OCI-M2 (cell line): ENCODE data around the gene DCUN1D3.
"Not testable (repeated sequence)": the region's sequence is repeated elsewhere in the genome, so short reads cannot be mapped to it uniquely, and the experiment has no call there.

Experiments used
- DNase-seq: peaks from one replicate; lab custom pipeline; 2025; ENCODE audit not compliant: unreplicated experiment; lab: John Stamatoyannopoulos, UW

The DCUN1D3 gene

GRCh38 chr16:20866145-20866772 is 33.9 kb downstream of the DCUN1D3 start:
- DNase-seq = no peak

GRCh38 chr16:20865420-20866131 is 34.6 kb downstream of the DCUN1D3 start:
- no peak for DNase-seq

GRCh38 chr16:20864376-20864775 is 35.8 kb downstream of the DCUN1D3 start:
- DNase-seq = not testable (repeated sequence)

- no peak for DNase-seq
These were observed 37.8 kb downstream of the DCUN1D3 start for GRCh38 chr16:20862162-20862960.

- not testable (repeated sequence) for DNase-seq
These were observed 39.2 kb downstream of the DCUN1D3 start for GRCh38 chr16:20860995-20861394.

GRCh38 chr16:20860361-20860760 is 39.8 kb downstream of the DCUN1D3 start:
- DNase-seq = no peak

GRCh38 chr16:20859699-20860098 is 40.5 kb downstream of the DCUN1D3 start:
- no peak for DNase-seq

GRCh38 chr16:20859229-20859628 is 40.9 kb downstream of the DCUN1D3 start:
- DNase-seq = no peak

- DNase-seq = no peak
These were observed 42.9 kb downstream of the DCUN1D3 start for GRCh38 chr16:20857281-20857680.

DNA sequence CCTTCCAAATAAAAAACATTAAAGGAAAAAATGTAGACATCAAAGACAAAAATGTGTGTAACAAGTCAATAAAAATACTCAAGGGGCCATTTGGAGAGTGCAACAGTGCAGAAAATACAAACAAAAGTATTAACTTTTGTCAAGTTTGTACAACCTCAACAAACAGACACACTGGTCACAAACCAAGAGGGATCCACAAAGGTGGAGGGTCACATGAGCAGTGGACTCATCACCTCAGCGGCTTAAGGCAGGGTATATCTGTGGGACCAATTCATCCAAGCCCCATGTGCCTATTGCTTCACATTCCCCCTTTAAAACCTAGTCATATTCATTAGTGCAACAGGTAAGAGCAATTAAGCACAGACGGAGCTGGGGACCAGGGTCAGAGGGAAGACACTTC is 45.2 kb downstream of the DCUN1D3 start:
- DNase-seq = no peak

DNA sequence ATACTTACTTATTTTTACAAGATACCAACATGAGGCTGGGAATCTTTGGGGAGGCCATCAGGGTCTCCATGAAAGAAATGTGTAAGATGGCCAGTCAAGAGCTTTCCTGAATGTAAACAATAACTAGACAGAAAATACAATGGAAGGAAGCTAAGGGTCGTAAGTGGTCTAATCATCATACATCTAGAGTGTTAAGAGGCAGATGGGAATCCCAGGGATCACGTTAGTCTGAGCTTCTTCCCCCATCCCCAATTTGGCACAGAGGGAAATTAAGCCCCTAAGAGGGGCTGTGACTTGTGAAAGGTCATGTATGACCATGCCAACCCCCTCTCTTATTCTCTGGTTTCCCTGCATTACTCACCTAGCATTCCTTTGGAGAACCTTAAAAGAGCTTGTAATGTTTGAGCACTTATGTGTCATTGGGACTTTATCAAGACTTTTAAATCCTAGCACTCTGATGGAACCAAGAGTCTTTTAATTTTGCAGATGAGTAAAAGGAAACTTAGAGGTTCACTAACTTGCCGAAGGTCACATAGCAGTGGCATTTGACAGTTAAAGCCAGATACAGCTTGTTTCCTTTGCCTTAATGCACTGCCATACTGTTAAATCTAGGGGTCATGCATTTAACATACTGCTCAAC is 46.1 kb downstream of the DCUN1D3 start:
- no peak for DNase-seq

DNA sequence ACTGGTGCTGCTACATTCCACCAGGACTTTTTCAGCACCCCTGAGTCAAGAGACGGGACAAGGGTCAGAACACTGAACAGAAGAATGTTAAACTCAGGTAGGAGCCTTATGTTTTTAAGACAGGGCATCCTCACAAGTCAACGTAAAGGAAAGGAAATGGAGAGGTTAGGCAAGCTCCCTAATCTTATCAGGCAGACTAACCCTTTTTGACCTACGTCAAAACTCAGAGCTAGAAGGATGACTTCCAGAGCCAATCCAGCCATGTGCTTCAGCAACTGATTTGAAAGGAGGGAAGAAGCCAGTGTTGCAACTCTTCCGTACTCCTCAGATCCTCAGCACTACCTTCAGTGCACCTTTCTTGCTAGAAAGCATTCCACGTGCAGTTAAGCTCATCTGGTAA is 47.0 kb downstream of the DCUN1D3 start:
- no peak for DNase-seq

DNA sequence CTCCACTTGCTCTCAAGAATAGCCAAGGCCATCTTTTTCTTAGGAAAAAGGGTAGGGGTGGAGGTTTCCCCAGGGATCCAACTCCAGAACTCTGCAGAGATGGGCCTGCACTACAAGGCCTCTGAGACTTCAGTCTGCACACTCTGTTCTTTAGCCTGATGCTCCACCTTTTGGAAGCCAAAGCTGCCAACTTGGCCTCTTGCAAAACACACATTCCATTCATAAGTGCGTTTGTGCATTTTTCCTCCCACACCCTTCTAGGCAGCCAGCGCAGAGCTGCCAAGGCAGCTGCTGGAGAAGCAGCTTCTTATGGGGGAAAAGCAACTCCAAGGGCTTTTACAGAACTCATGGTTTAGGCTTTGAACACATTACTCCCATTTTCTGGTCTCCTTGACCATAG is 48.6 kb downstream of the DCUN1D3 start:
- DNase-seq = no peak

- no peak for DNase-seq
These were observed 49.2 kb downstream of the DCUN1D3 start for GRCh38 chr16:20850981-20851380.

DNA sequence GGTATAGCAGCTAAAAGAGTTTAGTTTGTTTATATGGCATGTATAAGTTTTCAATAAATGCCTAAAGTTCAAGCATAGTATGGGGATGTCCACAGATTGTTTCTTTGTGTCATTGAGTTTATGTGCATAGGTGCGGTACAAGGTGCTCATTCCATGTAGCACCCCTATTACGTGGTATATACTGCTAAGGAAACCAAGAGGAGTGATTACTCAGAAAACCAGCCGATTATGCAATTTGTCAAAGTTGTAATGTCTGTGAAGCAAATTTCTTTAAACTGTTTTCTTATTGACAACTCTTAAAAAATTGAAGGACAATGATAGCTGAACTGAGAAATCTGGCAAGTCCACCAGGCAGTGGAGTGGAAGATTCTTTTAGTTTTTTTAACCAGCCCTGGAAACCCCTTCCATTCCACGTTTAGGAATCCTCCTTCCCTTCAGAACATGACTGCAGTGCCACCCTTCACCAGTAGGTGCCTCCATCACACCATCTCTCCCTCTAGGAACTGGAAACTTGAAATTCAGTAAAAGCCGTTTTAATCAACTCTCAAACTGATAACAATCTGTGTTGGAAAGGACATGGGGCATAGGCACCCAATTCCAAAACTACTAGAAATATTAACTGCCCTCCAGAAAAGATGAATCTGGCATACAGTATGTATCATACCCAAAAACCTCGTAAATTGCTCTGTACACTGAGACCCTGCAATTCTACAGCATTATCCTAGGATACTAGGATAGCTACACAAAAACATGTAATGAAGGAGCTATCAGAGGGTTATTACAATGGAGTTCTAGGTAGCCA is 50.4 kb downstream of the DCUN1D3 start:
- no peak for DNase-seq

GRCh38 chr16:20847550-20847949 is 52.6 kb downstream of the DCUN1D3 start:
- DNase-seq = no peak

- DNase-seq = no peak
These were observed 53.6 kb downstream of the DCUN1D3 start for GRCh38 chr16:20846551-20846950.

DNA sequence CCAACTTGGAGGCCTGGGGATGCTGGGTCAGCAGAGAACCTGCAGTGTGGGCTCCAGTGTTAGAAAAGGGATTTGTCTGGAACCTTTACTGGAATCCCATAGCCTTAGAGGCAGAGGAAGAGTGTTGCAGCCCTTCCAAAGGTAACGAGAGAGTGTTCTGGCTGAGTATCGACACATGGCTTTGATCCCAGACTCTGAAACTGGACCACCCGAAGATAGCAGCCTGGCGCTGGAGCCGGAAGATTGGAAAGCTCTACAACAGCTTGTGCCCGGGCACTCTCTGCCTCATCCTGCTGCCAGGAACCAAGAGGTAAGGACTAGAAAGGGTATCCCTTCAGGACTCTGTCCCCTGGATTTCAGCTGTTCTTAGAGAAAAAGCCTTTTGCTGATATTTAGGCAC is 54.1 kb downstream of the DCUN1D3 start:
- no peak for DNase-seq

DNA sequence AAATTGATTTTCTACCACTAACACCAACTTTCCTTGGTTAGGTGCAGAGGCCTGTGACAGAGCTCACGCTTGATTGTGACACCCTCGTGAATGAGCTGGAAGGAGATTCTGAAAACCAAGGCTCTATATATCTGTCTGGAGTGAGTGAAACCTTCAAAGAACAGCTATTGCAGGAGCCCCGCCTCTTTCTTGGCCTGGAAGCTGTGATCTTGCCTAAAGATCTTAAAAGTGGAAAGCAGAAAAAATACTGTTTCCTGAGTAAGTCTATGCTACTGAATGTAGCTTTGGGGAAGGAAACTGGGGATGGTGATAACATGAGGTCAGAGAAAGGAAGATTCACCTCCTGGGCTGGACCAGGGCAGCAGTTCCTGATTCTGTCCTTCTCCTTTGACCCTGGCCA is 55.6 kb downstream of the DCUN1D3 start:
- no peak for DNase-seq

GRCh38 chr16:20844054-20844453 is 56.1 kb downstream of the DCUN1D3 start:
- no peak for DNase-seq

GRCh38 chr16:20839504-20839903 is 60.7 kb downstream of the DCUN1D3 start:
- no peak for DNase-seq
